Stimulated activated naive CD4-positive, alpha-beta T cell (primary cell): ENCODE results near the gene CLEC10A.
"Not testable (repeated sequence)": the region's sequence is repeated elsewhere in the genome, so short reads cannot be mapped to it uniquely, and the experiment has no call there.

Experiments
- DNase-seq, 6 experiments: peaks; one replicate each; lab custom pipeline; 2025; lab: John Stamatoyannopoulos, UW

Gene CLEC10A

GRCh38 chr17:7108560-7108925, 28.5 kb upstream of the CLEC10A start:
- DNase-seq = no peak

GRCh38 chr17:7107795-7108559, 27.9 kb upstream of the CLEC10A start:
- no peak for DNase-seq

- DNase-seq = no peak
These were observed 27.1 kb upstream of the CLEC10A start for GRCh38 chr17:7107012-7107754.

GRCh38 chr17:7102421-7102820, 22.4 kb upstream of the CLEC10A start:
- DNase-seq = no peak

GRCh38 chr17:7101531-7101930, 21.5 kb upstream of the CLEC10A start:
- no peak for DNase-seq

- not testable (repeated sequence) for DNase-seq
These were observed 20.8 kb upstream of the CLEC10A start for GRCh38 chr17:7100641-7101379.

- no peak for DNase-seq
These were observed 18.9 kb upstream of the CLEC10A start for GRCh38 chr17:7098802-7099459.

GRCh38 chr17:7097940-7098339, 17.9 kb upstream of the CLEC10A start:
- no peak for DNase-seq

GRCh38 chr17:7095625-7096024, 15.6 kb upstream of the CLEC10A start:
- DNase-seq = no peak

GRCh38 chr17:7094652-7095019, 14.6 kb upstream of the CLEC10A start:
- DNase-seq = no peak

GRCh38 chr17:7091311-7092005, 11.4 kb upstream of the CLEC10A start:
- DNase-seq = peak in 2 of 6 experiments; percentile 7 to 45

GRCh38 chr17:7089570-7089969, 9.5 kb upstream of the CLEC10A start:
- DNase-seq = not testable (repeated sequence)

- DNase-seq = not testable (repeated sequence)
These were observed 8.4 kb upstream of the CLEC10A start for GRCh38 chr17:7088442-7088841.

- DNase-seq = no peak
These were observed 4.0 kb upstream of the CLEC10A start for GRCh38 chr17:7084088-7084487.

GRCh38 chr17:7083592-7083991, 3.5 kb upstream of the CLEC10A start:
- DNase-seq = no peak

GRCh38 chr17:7081341-7082062, 1.5 kb upstream of the CLEC10A start:
- no peak for DNase-seq

- no peak for DNase-seq
These were observed 498 bp upstream of the CLEC10A start for GRCh38 chr17:7080456-7081041.

- DNase-seq = no peak
These were observed 1.3 kb downstream of the CLEC10A start for GRCh38 chr17:7078711-7079110.

- DNase-seq = no peak
These were observed 2.0 kb downstream of the CLEC10A start for GRCh38 chr17:7077911-7078546.

GRCh38 chr17:7074931-7075330, 5.1 kb downstream of the CLEC10A start:
- no peak for DNase-seq
